ENCODE measurements around the gene SERPINA1. TPM values are rescaled to one million over a fixed set of nuclear protein-coding genes. Genes with fewer than 3 reads are reported as not detected.
A peak's percentile ranks its signal among the peaks of the same experiment; 100 is the strongest.

SERPINA1 gene
- total and polyA plus RNA-seq, 4 donors, result 3.5 to 29.8 (median 20.4) TPM

DNA sequence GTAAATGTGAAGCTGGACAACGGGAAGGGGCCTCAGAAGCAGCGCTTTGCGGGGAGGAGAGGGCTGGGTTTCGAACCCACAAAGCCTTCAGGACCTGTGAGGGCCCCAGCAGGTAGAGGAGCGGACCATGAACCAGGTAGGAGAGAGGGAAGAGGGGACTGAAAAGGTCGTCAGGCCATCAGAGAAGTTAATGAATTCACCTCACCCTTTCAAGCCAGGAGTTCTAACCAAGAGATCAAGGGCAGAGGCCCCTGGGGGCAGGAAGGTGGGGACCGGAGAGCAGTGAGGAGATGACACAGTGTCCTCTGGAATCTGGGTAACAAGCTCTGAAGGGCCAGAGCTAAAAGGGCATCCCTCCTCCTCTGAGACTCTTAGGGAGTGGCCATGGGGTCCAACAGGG lies 19.4 kb downstream of the SERPINA1 start:
- Histone ChIP-seq H3K27me3 (ENCODE audit: control insufficient read depth in 1 of 2, insufficient read depth in 2 of 2, low read length in 1 of 2) (no peaks in the 10 kb centered on the region), H3K9me3 (ENCODE audit: control insufficient read depth, low read length) (no peaks in the 10 kb centered on the region), H3K27ac (ENCODE audit: low read depth in 1 of 2, low read length in 2 of 2) (no peak overlapping the region), H3K4me1 (ENCODE audit: control insufficient read depth in 1 of 2, insufficient read depth in 2 of 2, low read length in 2 of 2) (no peaks in the 10 kb centered on the region), H3K36me3 (ENCODE audit: control insufficient read depth in 1 of 2, insufficient read depth in 2 of 2, low read length in 1 of 2) (no peaks in the 10 kb centered on the region), H3K4me3 (ENCODE audit: low read length in 2 of 2) (no peak overlapping the region)
- WGBS, 2 donors, result 94 to 97% methylated on average over 7 of the region's 7 CpGs
- intact Hi-C loops (cut with DNase I), result no loop called here
- no peak for ATAC-seq (ENCODE audit: low FRiP score)
- no peak for DNase-seq

DNA sequence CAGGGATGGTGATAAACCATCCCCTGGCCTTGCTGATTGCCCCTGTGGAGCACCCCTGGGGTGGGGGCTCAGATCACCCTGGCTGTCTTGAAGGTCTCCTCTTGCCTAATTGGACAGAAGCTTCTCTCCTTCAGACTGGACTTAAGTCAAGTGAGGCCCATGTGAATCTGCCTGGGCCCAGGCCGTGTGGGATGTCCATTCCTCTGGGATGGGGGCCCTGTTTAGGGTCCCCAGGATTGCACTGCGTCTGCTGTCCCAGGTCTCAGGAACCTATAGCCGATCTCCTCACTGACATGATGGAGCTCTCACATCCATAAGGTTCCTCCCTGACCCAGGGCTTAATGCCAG lies 20.2 kb downstream of the SERPINA1 start:
- Histone ChIP-seq H3K4me3 (ENCODE audit: low read length in 2 of 2) (no peak overlapping the region), H3K36me3 (ENCODE audit: control insufficient read depth in 1 of 2, insufficient read depth in 2 of 2, low read length in 1 of 2) (no peaks in the 10 kb centered on the region), H3K27ac (ENCODE audit: low read depth in 1 of 2, low read length in 2 of 2) (no peak overlapping the region), H3K27me3 (ENCODE audit: control insufficient read depth in 1 of 2, insufficient read depth in 2 of 2, low read length in 1 of 2) (no peaks in the 10 kb centered on the region), H3K9me3 (ENCODE audit: control insufficient read depth, low read length) (no peaks in the 10 kb centered on the region), H3K4me1 (ENCODE audit: control insufficient read depth in 1 of 2, insufficient read depth in 2 of 2, low read length in 2 of 2) (no peaks in the 10 kb centered on the region)
- no peak for ATAC-seq (ENCODE audit: low FRiP score)
- DNase-seq, result no peak
- intact Hi-C loops (cut with DNase I), result no loop called here
- 92 to 95% methylated on average over 3 of the region's 3 CpGs for WGBS, 2 donors

DNA sequence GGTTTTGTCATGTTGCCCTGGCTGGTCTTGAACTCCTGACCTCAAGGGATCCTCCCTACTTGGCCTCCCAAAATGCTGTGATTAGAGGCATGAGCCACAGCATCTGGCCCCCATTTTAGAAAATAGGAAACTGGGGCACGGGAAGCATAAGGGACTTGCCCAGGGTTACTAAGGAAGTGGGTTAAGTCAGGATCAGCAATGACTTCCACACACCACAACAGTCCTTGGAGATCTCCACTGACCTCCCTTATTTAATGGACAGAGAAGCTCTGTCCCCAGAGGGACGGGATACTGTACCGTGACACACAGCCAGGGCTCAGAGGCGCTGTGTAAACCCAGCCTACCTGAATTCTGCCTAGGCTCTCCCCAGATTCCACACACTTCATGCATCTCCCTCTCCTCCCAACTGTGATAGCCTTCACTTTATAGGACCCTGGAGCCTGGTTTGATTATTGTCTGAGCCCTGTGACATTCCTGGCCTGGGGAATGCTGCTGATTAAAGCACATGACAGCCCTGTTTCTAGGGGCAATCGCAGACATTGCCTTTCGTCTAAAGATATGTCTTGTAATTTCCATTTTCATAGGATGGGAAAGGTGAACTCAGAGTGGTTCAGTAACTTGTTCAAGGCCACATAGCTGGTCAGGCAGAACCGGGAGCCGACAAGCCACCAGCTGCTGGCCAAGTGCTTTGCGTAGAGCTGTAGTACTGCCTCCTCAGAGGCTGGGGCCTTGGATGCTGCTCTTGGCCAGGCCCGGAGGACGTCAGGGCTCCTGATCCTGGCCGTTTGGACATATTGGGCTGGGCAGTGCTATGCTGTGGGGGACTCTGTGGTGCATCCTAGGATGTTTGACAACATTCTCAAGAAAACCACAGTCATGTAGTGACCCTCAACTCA lies 20.8 kb downstream of the SERPINA1 start:
- no peaks in the 10 kb centered on the region for H3K9me3 ChIP-seq (ENCODE audit: control insufficient read depth, low read length)
- no peaks in the 10 kb centered on the region for H3K4me1 ChIP-seq (ENCODE audit: control insufficient read depth in 1 of 2, insufficient read depth in 2 of 2, low read length in 2 of 2)
- no peaks in the 10 kb centered on the region for H3K36me3 ChIP-seq (ENCODE audit: control insufficient read depth in 1 of 2, insufficient read depth in 2 of 2, low read length in 1 of 2)
- H3K27ac ChIP-seq (ENCODE audit: low read depth in 1 of 2, low read length in 2 of 2), result no peak overlapping the region
- ATAC-seq (ENCODE audit: low FRiP score) (no peak), DNase-seq (peak in 1 of 2 donors; percentile 46)
- no peak overlapping the region for H3K4me3 ChIP-seq (ENCODE audit: low read length in 2 of 2)
- intact Hi-C loops (cut with DNase I), result no loop called here
- WGBS, 2 donors, result 93 to 94% methylated on average over 12 of the region's 12 CpGs
- H3K27me3 ChIP-seq (ENCODE audit: control insufficient read depth in 1 of 2, insufficient read depth in 2 of 2, low read length in 1 of 2), result no peaks in the 10 kb centered on the region

DNA sequence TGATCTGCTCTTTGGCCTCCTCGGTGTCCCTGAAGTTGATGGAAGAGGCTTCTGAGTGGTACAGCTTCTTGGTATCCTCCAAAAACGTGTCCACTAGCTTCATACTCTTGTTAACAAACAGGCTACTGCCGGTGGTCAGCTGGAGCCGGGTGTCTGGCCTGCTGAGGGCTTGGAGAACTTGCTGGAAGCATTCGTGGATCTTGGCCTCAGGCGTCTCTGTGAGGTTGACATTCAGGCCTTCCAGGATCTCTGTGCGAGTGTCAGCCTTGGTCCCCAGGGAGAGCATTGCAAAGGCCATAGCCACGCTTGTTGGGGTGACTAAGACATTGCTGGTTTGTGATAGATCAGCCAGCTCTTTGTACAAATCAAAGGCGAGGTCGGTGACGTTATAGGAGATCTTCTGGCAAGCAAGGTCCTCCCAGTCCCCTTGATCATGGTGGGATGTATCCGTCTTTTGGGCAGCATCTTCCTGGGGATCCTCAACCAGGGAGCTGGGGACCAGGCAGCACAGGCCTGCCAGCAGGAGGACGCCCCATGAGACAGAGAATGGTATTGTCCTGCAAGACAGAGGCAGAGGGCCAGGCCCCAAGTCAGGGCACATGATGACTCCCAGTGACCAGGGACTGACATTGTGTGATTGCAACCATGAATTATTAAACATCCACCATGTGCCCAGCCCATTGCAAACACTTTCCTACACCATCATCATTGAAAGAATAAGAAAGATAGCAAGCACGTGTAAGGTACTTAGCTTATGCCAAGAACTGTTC lies 22.1 kb downstream of the SERPINA1 start, which contains the start of gene SERPINA2:
SERPINA2 (minus strand) TSS at position 553 of the 770 bp plus-strand sequence.
- H3K36me3 ChIP-seq (ENCODE audit: control insufficient read depth in 1 of 2, insufficient read depth in 2 of 2, low read length in 1 of 2), result no peaks in the 10 kb centered on the region
- no peak within 1 kb of the TSS for H3K4me3 ChIP-seq (ENCODE audit: low read length in 2 of 2)
- ATAC-seq (ENCODE audit: low FRiP score), result no peak
- intact Hi-C loops (cut with DNase I), result no loop called here
- 78 to 82% methylated on average over 14 of the region's 14 CpGs for WGBS, 2 donors
- no peaks in the 10 kb centered on the region for H3K9me3 ChIP-seq (ENCODE audit: control insufficient read depth, low read length)
- H3K27ac ChIP-seq (ENCODE audit: low read depth in 1 of 2, low read length in 2 of 2), result no peak within 1 kb of the TSS
- H3K4me1 ChIP-seq (ENCODE audit: control insufficient read depth in 1 of 2, insufficient read depth in 2 of 2, low read length in 2 of 2), result no peaks in the 10 kb centered on the region
- peak in 1 of 2 donors; percentile 30 for DNase-seq
- no peaks in the 10 kb centered on the region for H3K27me3 ChIP-seq (ENCODE audit: control insufficient read depth in 1 of 2, insufficient read depth in 2 of 2, low read length in 1 of 2)

DNA sequence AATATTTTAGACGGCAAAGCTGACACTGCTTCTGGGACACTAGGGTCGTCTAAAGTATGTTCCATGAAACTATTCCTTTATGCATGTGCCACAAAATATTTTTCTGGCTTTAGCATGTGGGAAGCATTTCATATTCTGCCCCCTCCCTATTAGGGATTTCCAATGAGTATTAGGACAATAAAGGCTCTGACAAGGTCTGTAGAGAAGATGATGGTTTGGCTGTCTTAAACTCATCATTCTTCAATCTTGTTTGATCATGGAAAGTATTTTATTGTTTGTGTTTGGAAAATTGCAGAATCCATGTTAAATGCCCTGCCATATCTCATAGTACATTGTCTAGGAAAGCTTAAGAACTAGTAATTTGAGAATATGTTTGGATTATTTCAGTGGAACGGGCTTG lies 22.8 kb downstream of the SERPINA1 start:
- H3K27ac ChIP-seq (ENCODE audit: low read depth in 1 of 2, low read length in 2 of 2), result no peak overlapping the region
- 89 to 90% methylated on average over 3 of the region's 3 CpGs for WGBS, 2 donors
- H3K9me3 ChIP-seq (ENCODE audit: control insufficient read depth, low read length), result no peaks in the 10 kb centered on the region
- intact Hi-C loops (cut with DNase I), result no loop called here
- no peaks in the 10 kb centered on the region for H3K27me3 ChIP-seq (ENCODE audit: control insufficient read depth in 1 of 2, insufficient read depth in 2 of 2, low read length in 1 of 2)
- no peak overlapping the region for H3K4me3 ChIP-seq (ENCODE audit: low read length in 2 of 2)
- H3K36me3 ChIP-seq (ENCODE audit: control insufficient read depth in 1 of 2, insufficient read depth in 2 of 2, low read length in 1 of 2), result no peaks in the 10 kb centered on the region
- ATAC-seq (ENCODE audit: low FRiP score), result no peak
- H3K4me1 ChIP-seq (ENCODE audit: control insufficient read depth in 1 of 2, insufficient read depth in 2 of 2, low read length in 2 of 2), result no peaks in the 10 kb centered on the region
- no peak for DNase-seq

DNA sequence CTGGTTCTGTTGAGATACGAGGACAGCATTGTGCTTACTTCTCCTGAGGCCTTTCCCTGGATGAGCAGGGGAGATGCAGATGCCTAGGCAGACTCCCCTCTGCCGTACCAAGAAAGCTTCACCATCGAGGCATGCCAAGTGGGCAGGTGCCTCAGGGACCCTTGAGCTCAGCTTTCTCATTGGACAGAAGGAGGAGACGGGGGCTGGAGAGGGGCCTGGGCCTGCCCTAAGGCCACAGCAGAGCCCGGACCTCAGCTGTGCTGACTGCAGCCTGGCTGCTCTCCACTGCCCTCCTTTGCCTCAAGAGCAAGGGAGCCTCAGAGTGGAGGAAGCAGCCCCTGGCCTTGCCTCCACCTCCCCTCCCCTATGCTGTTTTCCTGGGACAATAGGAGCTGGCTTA lies 23.4 kb downstream of the SERPINA1 start:
- Histone ChIP-seq H3K27me3 (ENCODE audit: control insufficient read depth in 1 of 2, insufficient read depth in 2 of 2, low read length in 1 of 2) (no peaks in the 10 kb centered on the region), H3K9me3 (ENCODE audit: control insufficient read depth, low read length) (no peaks in the 10 kb centered on the region), H3K4me1 (ENCODE audit: control insufficient read depth in 1 of 2, insufficient read depth in 2 of 2, low read length in 2 of 2) (no peaks in the 10 kb centered on the region), H3K36me3 (ENCODE audit: control insufficient read depth in 1 of 2, insufficient read depth in 2 of 2, low read length in 1 of 2) (no peaks in the 10 kb centered on the region), H3K4me3 (ENCODE audit: low read length in 2 of 2) (no peak overlapping the region), H3K27ac (ENCODE audit: low read depth in 1 of 2, low read length in 2 of 2) (no peak overlapping the region)
- no peak for ATAC-seq (ENCODE audit: low FRiP score)
- intact Hi-C loops (cut with DNase I), result no loop called here
- DNase-seq, result no peak
- 80 to 82% methylated on average over 5 of the region's 5 CpGs for WGBS, 2 donors

DNA sequence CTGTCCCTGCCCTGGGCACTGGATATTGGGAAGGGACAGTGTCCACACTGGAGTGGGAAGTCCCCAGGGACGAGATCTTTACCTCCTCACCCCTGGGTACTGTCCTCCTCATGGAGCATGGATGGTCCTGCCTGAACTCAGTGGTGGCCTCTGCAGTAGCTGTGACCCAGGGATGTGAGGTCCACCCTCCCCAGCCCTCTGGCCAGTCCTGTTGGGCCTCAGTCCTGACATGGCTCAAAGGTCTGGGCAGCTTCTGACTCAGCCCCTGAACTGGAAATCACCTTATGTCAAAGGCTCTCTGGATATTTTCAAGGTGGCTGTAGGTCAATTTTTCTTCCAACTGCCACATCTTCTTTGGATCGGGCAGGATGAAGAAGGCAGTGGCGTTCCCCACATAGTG lies 24.4 kb downstream of the SERPINA1 start:
- H3K4me1 ChIP-seq (ENCODE audit: control insufficient read depth in 1 of 2, insufficient read depth in 2 of 2, low read length in 2 of 2), result no peaks in the 10 kb centered on the region
- no peak overlapping the region for H3K27ac ChIP-seq (ENCODE audit: low read depth in 1 of 2, low read length in 2 of 2)
- intact Hi-C loops (cut with DNase I), result no loop called here
- no peaks in the 10 kb centered on the region for H3K36me3 ChIP-seq (ENCODE audit: control insufficient read depth in 1 of 2, insufficient read depth in 2 of 2, low read length in 1 of 2)
- 88 to 92% methylated on average over 3 of the region's 3 CpGs for WGBS, 2 donors
- no peak overlapping the region for H3K4me3 ChIP-seq (ENCODE audit: low read length in 2 of 2)
- no peaks in the 10 kb centered on the region for H3K9me3 ChIP-seq (ENCODE audit: control insufficient read depth, low read length)
- DNase-seq (no peak), ATAC-seq (ENCODE audit: low FRiP score) (peak; percentile 36)
- no peaks in the 10 kb centered on the region for H3K27me3 ChIP-seq (ENCODE audit: control insufficient read depth in 1 of 2, insufficient read depth in 2 of 2, low read length in 1 of 2)

DNA sequence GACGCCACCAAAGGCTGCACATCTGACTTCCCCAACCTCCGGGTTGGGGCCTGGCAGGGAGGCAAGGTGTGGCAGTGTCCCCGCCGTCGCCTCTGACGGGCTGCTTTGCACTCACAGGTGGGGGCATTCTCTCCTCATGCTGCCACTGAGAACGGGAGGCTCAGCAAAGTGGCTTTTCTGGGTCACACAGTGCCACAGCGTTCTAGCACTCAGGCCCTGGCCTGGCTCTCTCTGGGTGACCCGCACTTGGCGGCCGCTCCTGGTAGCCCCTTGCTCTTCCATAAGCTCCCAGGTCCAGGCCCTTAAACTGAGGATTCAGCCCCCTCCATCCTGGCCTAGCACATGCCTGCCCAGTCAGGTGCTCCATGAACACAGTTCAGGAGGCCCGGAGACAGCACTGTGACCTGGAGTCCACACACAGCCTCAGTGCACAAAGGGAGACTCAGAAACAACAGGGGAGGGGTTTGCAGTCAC lies 25.2 kb downstream of the SERPINA1 start:
- H3K4me1 ChIP-seq (ENCODE audit: control insufficient read depth in 1 of 2, insufficient read depth in 2 of 2, low read length in 2 of 2), result no peaks in the 10 kb centered on the region
- H3K27ac ChIP-seq (ENCODE audit: low read depth in 1 of 2, low read length in 2 of 2), result no peak overlapping the region
- H3K4me3 ChIP-seq (ENCODE audit: low read length in 2 of 2), result no peak overlapping the region
- intact Hi-C loops (cut with DNase I), result no loop called here
- no peaks in the 10 kb centered on the region for H3K27me3 ChIP-seq (ENCODE audit: control insufficient read depth in 1 of 2, insufficient read depth in 2 of 2, low read length in 1 of 2)
- 90 to 93% methylated on average over 12 of the region's 12 CpGs for WGBS, 2 donors
- ATAC-seq (ENCODE audit: low FRiP score), result no peak
- no peaks in the 10 kb centered on the region for H3K36me3 ChIP-seq (ENCODE audit: control insufficient read depth in 1 of 2, insufficient read depth in 2 of 2, low read length in 1 of 2)
- DNase-seq, result no peak
- no peaks in the 10 kb centered on the region for H3K9me3 ChIP-seq (ENCODE audit: control insufficient read depth, low read length)
